ENCODE measurements around the gene COX15.

GRCh38 chr10:99765672-99766301, 33.9 kb upstream of the COX15 start:
- no peak for TF ChIP-seq POLR2A (IDR thresholded peaks at IDR 0.05; ENCODE audit: low read depth)
- no peak for TF ChIP-seq CTCF (IDR thresholded peaks at IDR 0.05)
- no peak for TF ChIP-seq POLR2AphosphoS5 (IDR thresholded peaks at IDR 0.05)
- TF ChIP-seq EP300 (IDR thresholded peaks at IDR 0.05), result no peak
